ACHN (cell line): Measurements from ENCODE around the gene FKBP4.

Source experiments
- DNase-seq: peaks from one replicate; pipeline ENCODE4 v3.0.0-alpha.2; 2015
- in situ Hi-C: cut with HindIII; loops from 2 replicates; pipeline ENCODE4 v1.10.0; 2017; ENCODE audit warnings: low sequenced_read_pairs, low pct_ligation_motif_present, low pct_unique_long_range_greater_than_20kb

Gene FKBP4

DNA sequence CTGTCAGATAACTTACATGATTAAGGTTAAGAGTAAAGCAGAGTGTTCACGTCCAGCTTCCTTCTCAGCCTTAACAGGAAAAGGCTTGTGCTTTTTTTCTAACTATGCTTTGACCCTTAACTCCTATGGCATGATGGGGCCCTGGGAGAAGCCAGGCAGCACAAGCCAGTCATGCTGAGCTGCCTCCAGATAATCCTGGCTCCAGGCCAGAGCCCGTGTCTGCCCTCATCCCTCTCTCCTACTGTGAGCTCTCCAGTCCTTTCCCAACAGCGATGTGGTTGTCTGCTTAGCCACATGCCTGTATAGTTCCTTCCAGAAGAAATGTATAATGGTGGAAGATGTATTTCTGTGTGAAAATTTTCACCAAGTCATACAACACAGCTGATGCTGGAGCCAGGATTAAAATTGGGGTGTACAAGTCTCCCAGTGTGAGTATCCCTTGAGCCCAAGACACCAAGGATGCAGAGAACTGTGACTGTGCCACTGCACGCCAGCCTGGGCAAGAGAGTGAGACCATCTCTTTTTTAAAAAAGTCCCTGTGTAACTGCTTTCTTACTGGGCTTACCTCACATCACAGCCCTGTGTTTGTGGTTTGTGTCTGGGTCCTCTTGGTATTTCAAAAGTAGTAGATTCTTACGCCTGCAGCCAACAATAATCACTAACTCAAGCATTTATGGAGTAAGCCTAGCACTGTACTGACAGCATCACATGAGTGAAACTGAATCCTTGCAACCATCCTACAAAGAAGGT is 9.8 kb downstream of the FKBP4 start:
- DNase-seq, result peak; percentile 80
- in situ Hi-C loops, result no loop called here

DNA sequence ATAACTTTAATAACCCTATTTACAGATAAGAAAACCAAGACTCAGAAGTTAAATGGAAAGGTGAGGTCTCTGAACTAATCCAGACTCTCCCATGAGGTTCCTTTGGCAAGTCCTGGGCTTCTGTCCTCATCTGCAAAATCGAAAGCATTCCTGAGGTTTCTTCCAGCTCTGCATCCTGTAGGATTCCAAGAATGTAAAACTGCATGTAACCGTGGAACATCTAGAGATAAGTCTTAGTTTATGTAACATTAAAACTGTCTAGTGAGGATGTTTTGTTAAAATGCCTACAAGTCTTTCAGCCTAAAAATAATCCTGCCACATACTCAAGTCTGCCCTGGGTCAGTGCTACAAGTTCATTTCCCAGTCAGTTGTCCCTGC is 10.4 kb downstream of the FKBP4 start:
- DNase-seq, result no peak
- in situ Hi-C loops, result no loop called here

DNA sequence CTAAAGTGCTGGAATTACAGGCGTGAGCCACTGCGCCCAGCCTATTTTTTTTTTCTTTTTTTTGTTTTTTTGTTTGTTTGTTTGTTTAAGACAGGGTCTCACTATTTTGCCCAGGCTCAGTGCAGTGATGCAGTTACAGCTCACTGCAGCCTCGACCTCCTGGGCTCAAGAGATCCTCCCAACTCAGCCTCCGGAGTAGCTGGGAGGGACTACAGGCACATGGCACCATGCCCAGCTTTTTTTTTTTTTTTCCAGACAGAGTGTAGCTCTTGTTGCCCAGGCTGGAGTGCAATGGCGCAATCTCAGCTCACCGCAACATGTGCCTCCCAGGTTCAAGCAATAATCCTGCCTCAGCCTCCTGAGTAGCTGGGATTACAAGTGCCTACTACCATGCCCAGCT is 11.9 kb downstream of the FKBP4 start:
- DNase-seq, result no peak
- in situ Hi-C loops, result no loop called here

DNA sequence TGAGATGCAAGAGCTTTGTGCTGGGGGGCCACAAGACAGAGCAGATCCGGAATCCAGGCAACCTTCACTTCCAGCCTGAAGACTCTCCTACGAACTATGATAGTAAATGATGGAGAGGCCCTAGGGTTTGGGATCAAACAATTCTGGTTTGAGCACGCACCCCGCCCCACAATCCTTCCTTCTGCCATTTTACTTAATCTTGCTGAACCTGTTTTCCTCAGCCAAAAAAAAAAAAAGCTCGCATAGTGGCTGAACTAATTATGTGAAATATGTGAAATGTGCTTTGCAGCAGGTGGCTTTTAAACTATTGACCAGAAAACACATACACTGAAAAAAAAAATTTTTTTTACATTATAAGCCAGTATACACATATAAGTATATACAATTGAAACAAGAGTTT is 17.0 kb downstream of the FKBP4 start:
- in situ Hi-C loops, result no loop called here

DNA sequence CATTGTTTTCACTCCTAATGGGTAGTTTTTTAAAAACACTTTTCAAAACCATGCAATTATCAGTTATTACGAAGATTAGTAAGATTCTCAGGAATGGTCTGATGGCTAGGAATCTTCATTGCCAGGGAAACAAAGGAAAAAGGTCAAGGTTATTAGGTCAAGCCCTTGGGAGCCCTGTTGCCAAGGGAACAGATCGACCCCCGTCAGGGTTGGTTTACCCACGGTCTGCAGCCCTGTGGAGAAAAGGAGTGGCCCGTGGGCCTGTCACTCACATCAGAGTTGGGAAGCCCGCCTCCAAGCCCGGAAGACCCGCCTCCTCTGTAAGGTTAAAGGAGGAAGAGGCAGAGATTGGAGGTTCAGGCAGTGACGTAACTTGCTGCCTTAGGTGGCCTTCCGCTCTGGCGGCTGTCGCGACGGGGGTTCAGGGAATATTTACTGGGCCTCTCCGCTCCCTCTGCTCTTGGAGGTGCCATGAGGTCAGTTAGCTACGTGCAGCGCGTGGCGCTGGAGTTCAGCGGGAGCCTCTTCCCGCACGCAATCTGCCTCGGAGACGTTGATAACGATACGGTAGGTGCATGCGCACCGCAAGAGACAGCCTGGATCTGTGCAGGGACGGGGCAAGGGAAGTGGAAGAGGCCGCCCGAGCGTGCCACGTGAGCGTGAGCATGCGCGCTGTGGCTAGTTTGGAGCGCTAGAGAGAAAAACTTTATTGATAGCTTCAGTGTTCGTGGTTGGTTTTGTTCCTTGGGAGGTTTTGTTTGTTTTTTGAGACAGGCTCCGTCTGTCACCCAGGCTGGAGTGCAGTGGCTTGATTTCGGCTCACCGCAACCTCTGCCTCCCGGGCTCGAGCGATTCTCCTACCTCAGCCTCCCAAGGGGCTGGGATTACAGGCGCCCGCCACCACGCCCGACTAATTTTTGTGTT is 17.8 kb downstream of the FKBP4 start, which contains the start of gene ITFG2:
ITFG2 (plus strand) TSS at position 379 of the 924 bp plus-strand sequence; CDS start at position 472, 93 bp downstream.
- in situ Hi-C loops, result no loop called here
- peak; percentile 100 for DNase-seq

More for the DNA sequence above, 17.0 kb downstream of the FKBP4 start:
- DNase-seq, result no peak

DNA sequence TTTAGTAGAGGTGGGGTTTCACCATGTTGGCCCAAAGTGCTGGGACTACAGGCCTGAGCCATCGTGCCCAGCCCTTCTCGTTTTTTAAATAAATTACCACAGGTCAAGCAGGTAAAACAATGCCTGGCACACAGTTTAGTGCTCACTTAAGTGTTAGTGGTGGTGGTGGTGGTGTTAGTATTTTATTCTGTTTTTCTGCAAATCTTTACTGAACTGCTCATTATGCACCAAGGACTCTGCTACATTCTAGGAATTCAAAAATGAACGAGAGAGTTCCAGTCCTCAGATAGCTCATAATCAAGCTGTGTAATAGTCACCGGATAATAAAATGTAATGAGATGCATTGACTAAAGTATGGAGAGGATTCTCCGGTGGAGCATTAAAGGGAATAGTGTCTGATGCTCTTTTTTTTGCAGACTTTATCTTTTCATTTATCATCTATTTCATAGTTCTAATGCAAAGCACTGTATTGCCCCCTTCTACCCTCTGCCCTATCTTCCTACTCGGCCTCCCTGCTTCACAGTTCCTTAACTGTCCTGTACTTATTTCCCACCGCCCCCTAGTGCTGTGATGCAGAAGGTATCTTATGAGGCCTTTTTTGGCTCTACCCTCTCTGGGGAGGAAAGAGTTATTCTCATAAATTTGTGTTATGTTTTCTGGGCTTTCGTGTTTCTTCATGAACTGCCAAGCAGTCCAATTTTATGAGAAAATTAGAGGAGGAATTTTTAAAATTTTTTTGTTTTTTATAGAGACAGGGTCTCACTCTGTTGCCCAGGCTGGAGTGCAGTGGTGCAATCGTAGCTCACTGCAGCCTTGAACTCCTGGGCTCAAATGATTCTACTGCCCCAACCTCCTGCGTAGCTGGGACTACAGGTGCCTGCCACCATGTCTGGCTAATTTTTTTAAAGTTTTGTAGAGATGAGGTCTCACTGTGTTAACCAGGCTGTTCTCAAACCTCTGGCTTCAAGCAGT is 18.7 kb downstream of the FKBP4 start:
- in situ Hi-C loops, result no loop called here
- peak; percentile 84 for DNase-seq

DNA sequence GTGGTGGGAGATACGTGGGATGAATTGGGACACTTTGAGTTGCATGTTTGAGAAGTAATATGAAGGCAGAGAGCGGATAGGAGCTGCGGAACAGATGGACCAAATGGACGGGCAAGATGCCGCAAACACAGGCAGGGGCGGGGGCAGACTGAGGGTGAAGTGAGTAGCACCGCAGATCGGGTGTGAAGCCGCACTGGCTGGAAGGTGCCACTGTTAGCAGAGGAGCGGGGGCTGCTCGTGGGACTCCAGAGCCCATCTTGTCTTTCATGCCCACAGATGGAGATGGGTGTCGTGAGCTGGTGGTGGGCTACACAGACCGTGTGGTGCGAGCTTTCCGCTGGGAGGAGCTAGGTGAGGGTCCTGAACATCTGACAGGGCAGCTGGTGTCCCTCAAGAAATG is 25.0 kb downstream of the FKBP4 start:
- in situ Hi-C loops, result no loop called here

DNA sequence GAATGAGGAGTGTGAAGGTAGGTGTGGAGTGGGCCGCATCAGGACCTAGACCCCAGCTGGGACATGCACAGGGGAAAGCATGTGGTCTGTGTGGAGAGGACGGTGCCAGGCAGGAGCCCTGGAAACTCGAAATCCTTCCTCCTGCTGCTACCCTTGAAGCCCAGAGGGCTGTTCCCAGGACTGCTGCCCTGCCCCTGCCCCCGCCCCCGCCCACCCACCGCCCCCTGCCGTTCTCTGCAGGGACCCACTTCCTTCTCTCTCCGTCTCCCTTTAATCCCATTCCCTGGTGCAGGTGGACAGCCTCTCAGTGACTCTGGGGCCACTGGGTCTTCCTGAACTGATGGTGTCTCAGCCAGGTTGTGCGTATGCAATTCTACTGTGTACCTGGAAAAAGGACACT is 25.7 kb downstream of the FKBP4 start:
- DNase-seq, result no peak
- in situ Hi-C loops, result no loop called here

More for the DNA sequence above, 25.0 kb downstream of the FKBP4 start:
- no peak for DNase-seq

DNA sequence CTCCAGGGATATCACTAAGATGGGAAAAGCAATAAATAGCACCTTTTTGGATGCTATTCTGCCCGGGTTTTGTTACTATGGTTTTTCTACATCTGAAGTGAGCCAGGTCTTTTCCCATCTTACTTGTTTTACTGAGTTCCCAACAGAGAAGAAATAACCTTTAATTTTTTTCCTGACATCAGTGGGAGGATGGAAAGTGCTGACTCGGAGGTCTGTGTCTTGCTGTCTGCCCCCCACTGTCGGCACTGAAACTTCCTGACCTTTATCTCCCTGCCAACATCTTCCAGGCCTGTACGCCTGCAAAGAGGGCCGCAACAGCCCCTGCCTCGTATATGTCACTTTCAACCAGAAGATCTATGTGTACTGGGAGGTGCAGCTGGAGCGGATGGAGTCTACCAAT is 28.7 kb downstream of the FKBP4 start:
- no peak for DNase-seq
- in situ Hi-C loops, result no loop called here

DNA sequence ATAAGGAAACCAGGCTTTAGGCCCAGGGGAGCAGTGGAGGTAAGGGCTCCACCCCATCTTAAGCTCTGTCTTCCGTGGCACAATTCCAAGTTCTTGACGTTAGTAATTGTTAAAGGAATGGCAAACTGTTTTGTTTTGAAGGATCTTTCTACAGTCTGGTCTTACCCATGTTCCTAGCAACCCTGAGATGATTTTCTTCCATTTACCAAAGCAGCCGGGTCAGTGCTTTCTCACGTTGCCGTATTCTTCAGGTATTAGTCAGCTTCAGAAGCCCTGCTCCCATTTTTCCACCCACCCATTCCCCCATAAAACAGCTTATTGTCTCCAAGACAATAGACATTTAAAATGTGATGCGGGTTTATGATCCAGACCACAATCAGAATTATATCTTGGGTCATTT is 29.8 kb downstream of the FKBP4 start:
- in situ Hi-C loops, result no loop called here
- no peak for DNase-seq

DNA sequence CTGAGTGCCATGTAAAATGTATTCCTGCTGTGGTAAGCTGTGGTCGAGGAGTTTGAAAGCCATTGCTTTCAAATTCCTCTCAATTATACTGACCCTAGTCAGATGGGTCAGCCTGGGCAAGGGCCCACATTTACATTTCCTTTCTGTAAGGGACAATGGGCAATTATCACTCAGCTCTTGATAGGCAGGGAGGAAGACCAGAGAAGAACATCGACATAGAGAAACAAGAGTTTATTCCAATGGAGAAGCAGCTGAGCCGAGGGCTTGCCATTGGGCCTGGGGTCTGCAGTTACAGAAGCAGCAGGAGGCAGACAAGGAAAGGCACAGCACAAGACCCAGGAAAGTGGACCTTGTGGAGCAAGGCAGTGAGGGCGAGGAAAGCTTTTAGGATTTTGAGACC is 30.4 kb downstream of the FKBP4 start:
- DNase-seq, result no peak
- in situ Hi-C loops, result no loop called here

DNA sequence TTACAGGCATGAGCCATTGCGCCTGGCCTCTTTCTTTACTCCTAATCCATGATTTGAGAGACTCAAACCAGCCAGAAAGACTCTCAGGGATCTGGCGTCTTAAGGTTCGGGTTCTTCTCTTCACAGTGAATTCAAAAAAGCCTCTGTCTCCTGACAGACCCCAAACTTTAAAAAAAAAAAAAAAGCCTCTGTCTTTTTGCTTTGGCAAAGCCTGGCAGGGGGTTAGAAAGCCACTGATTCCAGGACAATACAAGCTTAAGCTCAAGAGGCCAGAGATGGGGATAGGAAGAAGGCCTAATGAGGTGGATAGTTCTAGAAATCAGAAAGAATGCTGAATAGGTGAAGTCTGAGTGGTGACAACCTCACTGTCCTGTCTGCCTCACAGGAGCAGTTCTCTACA is 31.3 kb downstream of the FKBP4 start:
- in situ Hi-C loops, result no loop called here
- DNase-seq, result no peak

DNA sequence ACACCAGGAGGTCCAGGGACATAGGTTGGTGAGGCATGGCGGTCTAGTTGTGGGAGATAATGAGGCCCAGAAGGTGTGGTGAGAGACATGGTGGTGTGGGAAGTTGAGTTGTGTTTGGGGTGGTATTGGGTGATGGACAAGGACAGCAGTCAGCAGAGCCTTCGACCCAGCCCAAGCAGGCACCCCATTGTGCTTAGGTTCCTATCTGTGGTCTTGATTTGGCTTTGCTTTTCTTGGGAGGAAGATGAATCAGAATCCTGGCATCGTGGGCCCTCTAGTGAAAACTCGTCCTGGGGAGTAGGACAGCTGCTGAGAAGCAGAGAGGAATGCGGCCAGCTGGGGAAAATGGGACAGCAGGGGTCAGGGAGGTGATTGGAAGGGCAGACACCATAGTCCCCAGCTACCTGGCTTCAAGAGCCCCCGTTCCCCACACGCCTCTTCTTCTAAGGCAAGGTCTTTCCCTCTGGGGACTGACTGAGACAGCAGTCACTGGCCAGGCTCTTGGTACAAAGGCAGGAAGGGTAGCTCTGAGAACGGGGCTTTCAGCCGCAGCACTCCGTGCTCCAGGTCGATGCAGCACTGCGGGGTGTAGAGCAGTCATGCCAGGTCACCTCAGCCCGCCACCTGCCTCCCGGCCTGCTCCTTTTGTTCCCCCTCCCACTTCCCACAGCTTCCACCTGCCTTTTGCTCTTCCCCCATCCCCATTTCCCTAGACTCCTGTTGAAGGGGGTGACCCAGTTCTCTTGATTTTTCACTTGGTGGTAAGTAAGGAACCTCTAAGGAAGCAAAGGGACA is 32.1 kb downstream of the FKBP4 start:
- DNase-seq, result no peak
- in situ Hi-C loops, result no loop called here

DNA sequence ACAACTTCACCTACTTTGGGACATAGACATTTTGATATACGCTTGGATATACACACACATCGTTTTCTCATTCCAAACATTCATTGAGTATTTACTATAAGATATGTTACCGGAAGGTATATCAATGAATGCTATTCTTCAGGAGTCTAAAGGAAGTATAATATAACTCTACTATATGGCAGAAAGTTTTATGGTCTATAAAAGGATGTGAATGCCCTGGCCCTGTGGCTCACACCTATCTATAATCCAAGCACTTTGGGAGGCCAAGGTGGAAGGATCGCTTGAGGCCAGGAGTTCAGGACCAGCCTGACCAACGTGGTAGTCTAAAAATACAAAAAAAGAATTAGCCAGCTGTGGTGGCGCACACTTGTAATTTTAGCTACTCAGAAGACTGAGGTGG is 34.5 kb downstream of the FKBP4 start:
- in situ Hi-C loops, result no loop called here
- DNase-seq, result no peak

DNA sequence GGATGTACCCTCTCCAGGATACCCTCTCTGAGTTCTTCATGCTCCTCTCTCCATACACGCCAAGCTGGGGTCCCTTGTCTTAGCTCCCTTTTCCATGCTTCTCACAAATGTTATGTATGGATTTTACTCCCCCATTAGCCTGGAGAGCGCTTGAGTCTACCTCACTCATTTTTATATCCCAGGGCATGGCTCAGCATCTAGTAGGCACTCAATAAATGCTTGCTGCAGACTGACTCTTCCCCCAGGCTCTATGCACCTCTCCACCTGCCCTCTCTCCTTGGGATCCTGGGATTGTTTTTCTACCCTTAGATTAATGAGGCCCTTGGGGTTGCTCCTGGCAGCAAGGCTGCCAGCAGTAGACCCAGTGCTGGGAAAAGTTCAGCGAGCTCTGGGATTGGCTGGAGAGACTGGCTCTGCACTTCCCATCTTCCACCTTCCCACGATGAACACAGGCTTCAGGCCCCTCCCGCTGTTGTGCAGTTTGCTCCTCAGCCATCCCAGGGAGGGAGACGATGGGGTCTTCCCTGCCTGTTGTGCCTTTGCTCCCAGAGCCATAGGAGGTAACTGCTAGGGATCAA is 37.9 kb downstream of the FKBP4 start:
- in situ Hi-C loops, result no loop called here

DNA sequence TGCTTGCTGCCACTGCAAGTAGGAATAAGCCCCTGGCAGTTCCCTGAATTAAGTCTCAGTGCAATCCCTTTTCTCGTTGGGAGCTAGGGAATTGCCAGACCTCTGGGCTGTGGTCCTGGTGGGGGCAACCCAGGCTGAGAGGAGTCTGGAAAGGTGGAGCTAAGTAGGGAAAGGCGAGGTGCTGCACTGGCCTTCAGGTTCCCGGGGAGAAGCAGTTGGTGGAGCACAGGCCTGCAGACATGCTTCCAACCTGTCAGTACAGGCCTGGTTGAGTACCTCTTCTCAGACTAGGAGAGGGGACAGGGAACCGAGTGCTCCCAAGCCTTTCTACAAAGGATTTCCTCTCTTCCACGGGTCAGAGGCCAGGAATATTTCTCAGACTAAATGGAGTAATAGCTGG is 38.6 kb downstream of the FKBP4 start:
- DNase-seq, result no peak
- in situ Hi-C loops, result no loop called here

More for the DNA sequence above, 37.9 kb downstream of the FKBP4 start:
- no peak for DNase-seq

DNA sequence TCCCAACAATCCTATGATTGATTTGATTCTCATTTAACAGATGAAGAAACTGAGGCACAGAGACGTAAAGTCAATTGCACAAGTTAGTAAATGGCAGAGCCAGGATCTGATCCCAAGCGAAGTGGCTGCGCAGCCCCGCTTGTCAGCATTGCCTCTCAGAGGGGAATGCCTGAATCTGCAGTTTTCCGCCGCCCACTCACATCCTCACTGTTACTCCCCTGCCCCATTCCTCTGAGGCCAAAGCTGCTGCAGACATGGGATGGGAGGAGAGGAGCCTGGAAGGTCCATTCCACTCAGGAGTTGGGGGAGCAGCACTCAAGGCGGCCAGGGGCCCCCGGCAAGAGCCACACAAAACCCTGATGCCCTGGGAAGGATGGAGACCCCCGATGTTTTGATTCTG is 39.0 kb downstream of the FKBP4 start:
- in situ Hi-C loops, result no loop called here
- DNase-seq, result no peak
